Measurements from ENCODE around the gene ZBTB20.

DNA sequence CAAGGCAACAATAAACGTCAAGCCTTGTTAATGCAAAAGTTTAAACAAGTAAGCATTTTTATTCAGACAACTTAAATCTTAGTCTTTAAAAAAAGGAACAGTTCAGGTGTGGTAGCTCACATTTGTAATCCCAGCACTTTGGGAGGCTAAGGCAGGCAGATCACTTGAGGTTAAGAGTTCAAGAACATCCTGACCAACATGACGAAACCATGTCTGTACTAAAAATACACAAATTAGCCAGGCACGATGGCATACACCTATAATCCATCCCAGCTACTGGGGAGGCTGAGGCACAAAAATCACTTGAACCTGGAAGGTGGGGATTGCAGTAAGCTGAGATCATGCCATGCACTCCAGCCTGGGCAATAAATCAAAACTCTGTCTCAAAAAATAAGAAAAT, 19.9 kb downstream of the ZBTB20 start:
- TF ChIP-seq POLR2A (IDR thresholded peaks at IDR 0.05; ENCODE audit: low read depth, low read length) (no peak), CTCF (conservative IDR thresholded peaks at IDR 0.05; ENCODE audit: low read depth, low read length) (no peak), BHLHE40 (IDR thresholded peaks at IDR 0.05; ENCODE audit: low read depth, low read length) (no peak), SMC3 (IDR thresholded peaks at IDR 0.05; ENCODE audit: low read depth, low read length) (no peak), RAD21 (IDR thresholded peaks at IDR 0.05; ENCODE audit: low read length) (no peak), RCOR1 (IDR thresholded peaks at IDR 0.05; ENCODE audit: insufficient replicate concordance, low read length) (no peak)

Measured in IMR-90 (cell line).